ENCODE measurements around the gene CCDC89.

Gene CCDC89

DNA sequence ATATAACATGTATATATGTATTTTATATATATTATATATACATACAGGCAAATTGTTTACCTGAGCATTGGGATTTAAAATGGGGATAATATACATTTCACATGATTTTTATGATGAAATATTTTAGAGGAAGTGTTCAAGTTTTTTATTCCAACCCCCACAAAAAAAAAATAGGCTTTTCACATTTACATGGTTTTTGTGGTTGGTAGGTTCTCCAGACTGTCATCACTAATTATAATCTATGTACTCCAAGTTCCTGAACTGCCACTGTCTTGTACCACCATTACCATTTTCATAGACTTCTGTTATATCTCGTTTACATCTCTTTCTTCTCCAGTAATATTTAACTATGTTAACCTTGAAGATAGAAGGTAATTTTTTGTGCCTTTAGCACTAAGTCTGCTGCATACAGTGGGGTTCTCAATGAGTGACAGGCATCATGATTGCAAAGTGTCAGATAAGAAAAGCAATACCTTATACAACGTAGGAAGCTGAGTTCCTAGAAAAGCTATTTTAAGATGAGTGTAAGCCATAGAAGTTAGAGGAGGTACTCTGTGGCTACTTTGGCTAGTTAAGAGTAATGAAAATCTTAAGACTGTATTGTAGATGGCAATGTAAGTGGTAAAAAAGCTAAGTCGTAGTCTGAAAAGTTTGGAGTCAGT is 33.1 kb downstream of the CCDC89 start:
- no peak for DNase-seq (ENCODE audit: low spot score)

GRCh38 chr11:85651118-85651517 is 34.9 kb downstream of the CCDC89 start:
- DNase-seq (ENCODE audit: low spot score): no peak

GRCh38 chr11:85647604-85648299 is 38.2 kb downstream of the CCDC89 start, which contains the start of gene TMEM126A:
TSS of gene TMEM126A (plus strand) at chr11:85647967. CDS start at chr11:85650256, 2,289 bp downstream.
- DNase-seq (ENCODE audit: low spot score): peak; percentile 90

DNA sequence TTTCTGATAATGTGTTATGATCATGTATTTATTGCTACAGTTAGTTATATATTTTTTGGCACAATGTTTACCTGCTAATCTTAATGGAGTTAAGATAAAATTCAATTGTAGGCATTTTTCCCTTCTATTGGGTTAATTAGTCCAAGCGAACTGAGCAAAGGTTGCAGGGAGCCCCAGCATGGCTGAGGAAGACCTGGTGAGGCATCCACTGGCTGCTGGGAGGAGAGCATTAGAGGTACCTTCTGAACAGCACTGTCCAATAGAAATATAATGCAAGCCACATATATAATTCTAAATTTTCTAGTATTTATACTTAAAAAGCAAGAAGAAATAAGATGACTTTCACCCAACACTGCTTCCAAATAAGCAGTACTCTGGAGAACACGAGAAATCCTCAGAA is 38.9 kb downstream of the CCDC89 start:
- no peak for DNase-seq (ENCODE audit: low spot score)

DNA sequence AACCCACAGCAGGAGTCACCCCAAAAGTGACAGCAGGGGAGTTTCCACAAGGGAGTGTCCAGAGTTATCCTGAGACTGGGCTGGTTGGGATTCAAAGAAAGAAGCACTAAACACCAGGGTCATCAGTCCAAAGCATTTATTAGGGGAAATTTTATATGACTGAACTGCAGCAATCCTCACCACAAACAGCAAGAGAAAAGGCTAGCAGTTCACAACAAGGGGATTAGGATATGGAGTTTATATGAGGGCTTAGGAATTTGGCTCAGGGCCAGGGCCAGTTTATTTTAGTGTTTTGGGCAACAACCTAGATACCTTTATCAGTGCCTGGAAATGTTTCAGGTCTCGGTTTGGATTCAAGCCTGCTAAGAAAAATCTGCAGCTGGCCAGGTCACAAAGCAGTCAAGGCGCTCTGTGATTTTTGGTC is 42.8 kb downstream of the CCDC89 start:
- peak; percentile 74 for DNase-seq (ENCODE audit: low spot score)

DNA sequence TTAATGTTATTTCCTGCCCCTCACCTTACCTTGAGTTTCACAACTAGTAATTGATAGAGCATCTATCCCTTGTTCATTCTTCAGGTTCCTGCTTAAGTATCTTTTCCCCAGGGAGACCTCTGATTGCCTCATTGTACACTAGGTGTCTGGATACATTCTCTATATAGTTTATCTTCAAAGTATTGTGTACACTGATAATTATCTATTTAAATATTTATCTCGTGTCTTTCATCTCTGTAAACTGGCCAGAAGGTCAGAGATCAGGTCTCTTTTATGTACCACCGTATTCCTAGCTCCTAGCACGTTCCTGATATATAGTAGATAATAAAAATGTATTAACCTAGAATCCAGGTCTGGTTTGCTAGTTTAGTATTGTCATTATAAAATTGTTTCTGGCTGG is 51.2 kb downstream of the CCDC89 start:
- no peak for DNase-seq (ENCODE audit: low spot score)

Measured in LoVo (cell line).